Stomach (tissue), 4 donors: Measurements from ENCODE around the gene PDE4DIP.
"Not testable (repeated sequence)": the region's sequence is repeated elsewhere in the genome, so short reads cannot be mapped to it uniquely, and the experiment has no call there.

Experiments
- CTCF ChIP-seq, 7 experiments: fragments of 450-650 bp in 4 of 7; fragments of 200-600 bp in 3 of 7; sonication (generic) in 3 of 7; IDR thresholded peaks; one replicate each; pipeline ENCODE4 v1.5.1; 2016 to 2019; ENCODE audit warnings: antibody characterized with exemption in 7 of 7, control low read depth in 2 of 7, mild to moderate bottlenecking in 1 of 7
- POLR2A ChIP-seq, 4 donors: fragments of 450-650 bp; IDR thresholded peaks; one replicate each; pipeline ENCODE4 v1.6.1; 2016; ENCODE audit warnings: antibody characterized with exemption in 4 of 4, control low read depth in 2 of 4, mild to moderate bottlenecking in 1 of 4, moderate library complexity in 1 of 4
- POLR2AphosphoS5 ChIP-seq, 3 donors: sonication (generic); formaldehyde crosslinking; IDR thresholded peaks; one replicate each; pipeline ENCODE4 v1.6.1; 2016; ENCODE audit warnings: antibody characterized with exemption in 3 of 3

DNA sequence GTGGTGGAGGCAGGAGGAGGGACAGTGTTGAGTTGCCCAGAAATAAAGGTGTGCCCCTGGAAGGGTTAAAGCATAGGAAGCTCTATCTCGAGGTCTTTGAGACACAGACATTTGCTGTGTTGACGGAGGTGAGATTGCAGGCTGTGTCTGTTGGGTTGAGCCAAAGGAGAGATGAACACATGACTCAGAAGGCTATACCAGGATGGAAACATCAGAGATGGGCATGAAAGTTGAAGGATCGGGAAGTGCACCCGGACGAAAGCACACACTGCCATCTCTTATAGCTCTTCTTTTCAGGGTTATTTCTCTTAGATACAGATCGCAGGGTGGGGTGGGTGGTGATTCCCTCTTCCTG lies 35.3 kb upstream of the PDE4DIP start:
- not testable (repeated sequence) for TF ChIP-seq CTCF, POLR2A, POLR2AphosphoS5 (IDR thresholded peaks at IDR 0.05)
